Naive thymus-derived CD4-positive, alpha-beta T cell (primary cell): Measurements from ENCODE around the gene SLAIN2. TPM values are rescaled to one million over a fixed set of nuclear protein-coding genes. Genes with fewer than 3 reads are reported as not detected.
"Not testable (repeated sequence)": the region's sequence is repeated elsewhere in the genome, so short reads cannot be mapped to it uniquely, and the experiment has no call there.

ENCODE experiments used
- ATAC-seq: fragments of 150-1000 bp; cut with Tn5 transposase; 2 replicates; pipeline ENCODE4 v1.10.0; 2021; ENCODE audit warnings: mild to moderate bottlenecking, moderate library complexity
- CTCF ChIA-PET: fragments of 350-600 bp; sonication (Branson Sonifier 250); formaldehyde crosslinking; loops from one replicate; lab custom pipeline; 2021; ENCODE audit warnings: antibody characterized with exemption; lab: Charles Lee
- POLR2A ChIA-PET: fragments of 350-600 bp; sonication (Branson Sonifier 250); formaldehyde crosslinking; loops from one replicate; lab custom pipeline; 2021; ENCODE audit warnings: antibody characterized with exemption, inconsistent platforms; lab: Charles Lee
- DNase-seq, 9 donors: peaks; one replicate each; pipeline versions ENCODE4 v3.0.0 to v3.0.0-alpha.2; 2020 to 2022; ENCODE audit warnings: mixed read lengths in 1 of 9
- H3K27ac ChIP-seq: one replicate; pipeline ENCODE4 v1.7.0; 2013; ENCODE audit warnings: mild to moderate bottlenecking, low read depth, low read length, moderate library complexity
- H3K27me3 ChIP-seq, 2 donors: one replicate each; pipeline ENCODE4 v1.7.0; 2013; ENCODE audit warnings: low read length in 2 of 2, mild to moderate bottlenecking in 2 of 2, moderate library complexity in 2 of 2; ENCODE audit not compliant: control insufficient read depth in 2 of 2, insufficient read depth in 2 of 2
- H3K36me3 ChIP-seq, 3 experiments: 1 replicate in 2 of 3; 2 replicates in 1 of 3; pipeline ENCODE4 v1.7.0; 2013; ENCODE audit warnings: low read length in 3 of 3, mild to moderate bottlenecking in 3 of 3, moderate library complexity in 1 of 3; ENCODE audit not compliant: insufficient read depth in 3 of 3, control insufficient read depth in 2 of 3
- H3K4me1 ChIP-seq, 2 donors: one replicate each; pipeline ENCODE4 v1.7.0; 2013; ENCODE audit warnings: low read length in 2 of 2, mild to moderate bottlenecking in 2 of 2, moderate library complexity in 1 of 2; ENCODE audit not compliant: control insufficient read depth in 2 of 2, insufficient read depth in 2 of 2
- H3K4me3 ChIP-seq: 2 replicates; pipeline ENCODE4 v1.7.0; 2013; ENCODE audit warnings: mild to moderate bottlenecking, low read length
- H3K9me3 ChIP-seq, 3 experiments: 1 replicate in 2 of 3; 2 replicates in 1 of 3; pipeline ENCODE4 v1.7.0; 2013; ENCODE audit warnings: low read length in 3 of 3; ENCODE audit not compliant: control insufficient read depth in 2 of 3
- H3K27ac Mint-ChIP-seq, 9 donors: one replicate each; pipeline ENCODE4 v1.8.0; 2020 to 2022; ENCODE audit warnings: mixed read lengths in 9 of 9, mild to moderate bottlenecking in 8 of 9, moderate library complexity in 5 of 9, inconsistent platforms in 2 of 9
- H3K27me3 Mint-ChIP-seq, 5 donors: one replicate each; pipeline ENCODE4 v1.8.0; 2021 to 2022; ENCODE audit warnings: mixed read lengths in 5 of 5, mild to moderate bottlenecking in 1 of 5
- H3K36me3 Mint-ChIP-seq, 5 donors: one replicate each; pipeline ENCODE4 v1.8.0; 2020 to 2022; ENCODE audit warnings: mixed read lengths in 5 of 5, mild to moderate bottlenecking in 3 of 5, inconsistent platforms in 1 of 5
- H3K4me1 Mint-ChIP-seq, 7 donors: one replicate each; pipeline ENCODE4 v1.8.0; 2020 to 2022; ENCODE audit warnings: mixed read lengths in 7 of 7, mild to moderate bottlenecking in 3 of 7, inconsistent platforms in 1 of 7
- H3K4me3 Mint-ChIP-seq, 10 donors: one replicate each; pipeline ENCODE4 v1.8.0; 2020 to 2022; ENCODE audit warnings: mild to moderate bottlenecking in 10 of 10, mixed read lengths in 10 of 10, moderate library complexity in 6 of 10, inconsistent platforms in 2 of 10
- H3K9me3 Mint-ChIP-seq, 11 donors: one replicate each; pipeline ENCODE4 v1.8.0; 2020 to 2022; ENCODE audit warnings: mixed read lengths in 11 of 11, mild to moderate bottlenecking in 4 of 11, inconsistent platforms in 1 of 11, moderate library complexity in 1 of 11
- intact Hi-C, 2 donors: fragments of 100-400 bp; cut with micrococcal nuclease; formaldehyde crosslinking; loops; one replicate each; pipeline ENCODE4 v1.15.1; 2023
- polyA plus RNA-seq, 2 donors: library from polyadenylated mRNA; unstranded; fragments of 300-500 nt; fragmentation: Illumina TruSeq; gene quantifications; one replicate each; pipeline ENCODE4 v1.2.3, GENCODE V29; 2021
- total RNA-seq, 6 experiments: library from RNA in 5 of 6; stranded (reverse) in 5 of 6; gene quantifications; 1 replicate in 5 of 6; 2 replicates in 1 of 6; pipeline ENCODE4 v1.2.3 and lab custom pipeline; 2021 to 2026

Gene SLAIN2
- total RNA-seq (10 to 100 TPM; 53.2 to 87.5 (median 77.2) TPM), polyA plus RNA-seq (10 to 100 TPM; 17.8 to 24.4 TPM), total RNA-seq (lab: John Stamatoyannopoulos, UW) (82.9 reads per million, percentile 81 among the genes with 10 or more reads in this experiment)

GRCh38 chr4:48340965-48341775 lies at the start of gene SLAIN2:
Gene SLAIN2, plus strand, starts transcription at chr4:48341529. Its CDS starts 211 bp downstream, at chr4:48341740.
- no peaks in the 10 kb centered on the region for H3K27me3 ChIP-seq
- Mint-ChIP-seq H3K4me1 (peaks cover 40 to 54% (median 45%) of the 10 kb centered on the region in 7 donors), H3K27ac (peak within 1 kb of the TSS; percentile 91 to 98 (median 96)), H3K4me3 (peak within 1 kb of the TSS; percentile 81 to 99 (median 96)), H3K27me3 (no peaks in the 10 kb centered on the region), H3K9me3 (no peaks in the 10 kb centered on the region), H3K36me3 (peaks cover 0 to 3% (median 0%) of the 10 kb centered on the region in 5 donors)
- H3K4me3 ChIP-seq: peak within 1 kb of the TSS; percentile 76
- H3K9me3 ChIP-seq: no peaks in the 10 kb centered on the region
- CTCF ChIA-PET: no interaction called here
- DNase-seq (peak; percentile 91 to 100 (median 96)), ATAC-seq (peak; percentile 93)
- POLR2A ChIA-PET: interaction anchor here (1.0 to 1.4 kb wide), 5 partner anchors 13 to 439 kb away, joined by 3 to 6 read pairs (median 4); partner anchors contain the start of gene FRYL
- H3K27ac ChIP-seq: peak within 1 kb of the TSS; percentile 91
- peaks cover 17 to 20% of the 10 kb centered on the region in 2 donors for H3K4me1 ChIP-seq
- intact Hi-C loops: loop anchor here (1.0 to 5.0 kb wide), 13 partner anchors 25 to 878 kb away; partner anchors contain the start of genes CNGA1 (in 2 of the 2), COMMD8 (in 2 of the 2), FRYL (in 2 of the 2) and NFXL1 (in 2 of the 2)
- peaks cover 0 to 4% (median 0%) of the 10 kb centered on the region in 3 experiments for H3K36me3 ChIP-seq

- ATAC-seq, intact Hi-C loops: not testable (repeated sequence)
These were observed 49.0 kb upstream of the SLAIN2 start for GRCh38 chr4:48292218-48292790.

GRCh38 chr4:48295116-48295515 lies 46.2 kb upstream of the SLAIN2 start:
- intact Hi-C loops: no loop called here
- H3K27me3 ChIP-seq: no peaks in the 10 kb centered on the region
- Mint-ChIP-seq H3K4me3 (no peak overlapping the region), H3K27me3 (no peaks in the 10 kb centered on the region), H3K9me3 (peaks cover 0 to 7% (median 0%) of the 10 kb centered on the region in 11 donors), H3K36me3 (no peaks in the 10 kb centered on the region), H3K27ac (no peak overlapping the region), H3K4me1 (peaks cover 0 to 9% (median 0%) of the 10 kb centered on the region in 7 donors)
- no peak overlapping the region for H3K4me3 ChIP-seq
- CTCF ChIA-PET: interaction anchor here (0.6 kb wide), 1 partner anchor 24 kb away, joined by 3 read pairs; no protein-coding TSS in a partner anchor
- POLR2A ChIA-PET: no interaction called here
- ATAC-seq: no peak
- peaks cover 0 to 7% of the 10 kb centered on the region in 2 donors for H3K4me1 ChIP-seq
- no peaks in the 10 kb centered on the region for H3K36me3 ChIP-seq
- no peak for DNase-seq
- no peak overlapping the region for H3K27ac ChIP-seq
- H3K9me3 ChIP-seq: no peaks in the 10 kb centered on the region

More at GRCh38 chr4:48292218-48292790, 49.0 kb upstream of the SLAIN2 start:
- H3K4me1 ChIP-seq, H3K9me3 ChIP-seq, CTCF ChIA-PET, H3K4me1 Mint-ChIP-seq, H3K4me3 ChIP-seq, H3K4me3 Mint-ChIP-seq, POLR2A ChIA-PET, DNase-seq, H3K36me3 ChIP-seq, H3K27ac ChIP-seq, H3K36me3 Mint-ChIP-seq, H3K27me3 ChIP-seq, H3K27ac Mint-ChIP-seq, H3K27me3 Mint-ChIP-seq: not testable (repeated sequence)
- peaks cover 0 to 12% (median 2%) of the 10 kb centered on the region in 11 donors for H3K9me3 Mint-ChIP-seq

GRCh38 chr4:48296365-48296764 lies 45.0 kb upstream of the SLAIN2 start:
- peaks cover 0 to 7% of the 10 kb centered on the region in 2 donors for H3K4me1 ChIP-seq
- H3K4me3 ChIP-seq: no peak overlapping the region
- peaks cover 0 to 9% (median 0%) of the 10 kb centered on the region in 7 donors for H3K4me1 Mint-ChIP-seq
- no peaks in the 10 kb centered on the region for H3K36me3 Mint-ChIP-seq
- ChIA-PET POLR2A (no interaction called here), CTCF (no interaction called here)
- H3K27me3 ChIP-seq: no peaks in the 10 kb centered on the region
- no peaks in the 10 kb centered on the region for H3K9me3 ChIP-seq
- no peaks in the 10 kb centered on the region for H3K36me3 ChIP-seq
- DNase-seq (no peak), ATAC-seq (peak; percentile 52)
- peak overlapping the region in 1 of 9 donors; percentile 12 for H3K27ac Mint-ChIP-seq
- peaks cover 0 to 2% (median 0%) of the 10 kb centered on the region in 11 donors for H3K9me3 Mint-ChIP-seq
- intact Hi-C loops: no loop called here
- peaks cover 0 to 7% (median 0%) of the 10 kb centered on the region in 5 donors for H3K27me3 Mint-ChIP-seq
- H3K4me3 Mint-ChIP-seq: no peak overlapping the region
- no peak overlapping the region for H3K27ac ChIP-seq

GRCh38 chr4:48297256-48297846 lies 44.0 kb upstream of the SLAIN2 start:
- H3K27me3 Mint-ChIP-seq: peaks cover 4 to 9% (median 4%) of the 10 kb centered on the region in 5 donors
- H3K9me3 Mint-ChIP-seq: peaks cover 0 to 2% (median 0%) of the 10 kb centered on the region in 11 donors
- ChIA-PET CTCF (no interaction called here), POLR2A (no interaction called here)
- intact Hi-C loops: no loop called here
- no peak overlapping the region for H3K4me3 Mint-ChIP-seq
- Histone ChIP-seq H3K36me3 (no peaks in the 10 kb centered on the region), H3K27me3 (no peaks in the 10 kb centered on the region), H3K4me1 (peaks cover 0 to 7% of the 10 kb centered on the region in 2 donors), H3K27ac (no peak overlapping the region), H3K4me3 (no peak overlapping the region), H3K9me3 (no peaks in the 10 kb centered on the region)
- no peak overlapping the region for H3K27ac Mint-ChIP-seq
- peaks cover 0 to 9% (median 0%) of the 10 kb centered on the region in 7 donors for H3K4me1 Mint-ChIP-seq
- H3K36me3 Mint-ChIP-seq: no peaks in the 10 kb centered on the region
- ATAC-seq (no peak), DNase-seq (no peak)

GRCh38 chr4:48299560-48299959 lies 41.8 kb upstream of the SLAIN2 start:
- H3K4me3 ChIP-seq: no peak overlapping the region

More at GRCh38 chr4:48299560-48299959, 41.8 kb upstream of the SLAIN2 start:
- Mint-ChIP-seq H3K9me3 (peaks cover 0 to 2% (median 0%) of the 10 kb centered on the region in 11 donors), H3K27me3 (peaks cover 4 to 15% (median 7%) of the 10 kb centered on the region in 5 donors), H3K27ac (no peak overlapping the region), H3K4me3 (no peak overlapping the region), H3K36me3 (no peaks in the 10 kb centered on the region), H3K4me1 (peaks cover 0 to 9% (median 0%) of the 10 kb centered on the region in 7 donors)
- intact Hi-C loops: no loop called here
- ChIA-PET CTCF (interaction anchor here (0.7 kb wide), 1 partner anchor 21 kb away, joined by 3 read pairs; no protein-coding TSS in a partner anchor), POLR2A (no interaction called here)
- Histone ChIP-seq H3K27ac (no peak overlapping the region), H3K9me3 (no peaks in the 10 kb centered on the region), H3K36me3 (no peaks in the 10 kb centered on the region), H3K4me1 (peaks cover 0 to 7% of the 10 kb centered on the region in 2 donors), H3K27me3 (no peaks in the 10 kb centered on the region)
- no peak for DNase-seq
- ATAC-seq: no peak
